NCI-H2196 (cell line): ENCODE data around the gene TMEM154.

Source experiments
- DNase-seq: peaks from one replicate; lab custom pipeline; 2025; ENCODE audit not compliant: unreplicated experiment; lab: John Stamatoyannopoulos, UW

The TMEM154 gene

DNA sequence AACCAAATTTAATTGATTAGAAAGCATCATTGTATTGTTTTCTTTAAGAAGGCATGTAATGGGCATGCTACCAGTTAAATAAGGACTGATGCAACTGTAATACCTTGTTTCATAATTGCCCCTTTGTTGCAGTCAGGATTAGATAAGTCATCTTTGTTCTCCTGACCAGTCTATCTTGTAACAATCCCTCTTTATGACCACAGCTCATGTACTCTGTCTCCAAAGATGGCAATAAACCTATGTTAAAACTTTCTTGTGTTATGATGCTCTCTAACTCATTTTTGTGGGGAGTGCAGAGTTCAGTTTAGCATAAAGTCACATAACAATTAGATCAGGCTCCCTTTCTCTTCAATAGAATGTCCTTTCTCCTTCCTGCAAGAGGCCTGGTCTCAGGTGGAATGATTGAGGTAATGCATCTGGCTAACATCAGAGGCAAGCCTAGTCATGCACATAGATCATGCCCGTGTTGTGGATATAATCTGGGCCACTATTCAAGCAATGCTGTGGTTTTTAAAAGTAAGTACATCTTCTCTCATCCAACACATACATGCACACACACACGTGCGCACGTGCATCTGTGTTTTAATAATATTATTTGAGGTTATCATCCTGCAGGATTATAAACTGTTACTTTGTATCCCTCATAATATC, 45.6 kb downstream of the TMEM154 start:
- DNase-seq = no peak

DNA sequence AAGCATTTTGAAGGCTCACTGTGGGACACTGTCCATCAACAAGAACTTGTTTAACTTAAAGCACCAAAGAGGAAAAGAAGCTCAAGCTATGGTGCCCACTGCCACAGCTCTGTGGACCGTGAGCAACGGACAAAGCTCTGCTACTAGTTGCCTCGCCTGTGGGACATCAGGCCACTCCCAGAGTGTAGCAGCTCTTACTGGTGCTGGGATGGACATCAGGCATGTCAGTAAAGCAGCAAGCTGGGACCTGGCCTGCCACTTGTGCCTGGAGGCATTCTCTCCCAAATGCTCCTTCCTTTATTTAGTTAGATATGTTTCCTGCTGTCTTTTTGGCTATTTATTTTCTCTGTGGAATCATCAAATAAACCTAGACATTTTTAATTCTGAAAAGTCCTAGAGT, 46.7 kb downstream of the TMEM154 start:
- no peak for DNase-seq

- no peak for DNase-seq
Observed at GRCh38 chr4:152630324-152630723, 49.5 kb downstream of the TMEM154 start.

DNA sequence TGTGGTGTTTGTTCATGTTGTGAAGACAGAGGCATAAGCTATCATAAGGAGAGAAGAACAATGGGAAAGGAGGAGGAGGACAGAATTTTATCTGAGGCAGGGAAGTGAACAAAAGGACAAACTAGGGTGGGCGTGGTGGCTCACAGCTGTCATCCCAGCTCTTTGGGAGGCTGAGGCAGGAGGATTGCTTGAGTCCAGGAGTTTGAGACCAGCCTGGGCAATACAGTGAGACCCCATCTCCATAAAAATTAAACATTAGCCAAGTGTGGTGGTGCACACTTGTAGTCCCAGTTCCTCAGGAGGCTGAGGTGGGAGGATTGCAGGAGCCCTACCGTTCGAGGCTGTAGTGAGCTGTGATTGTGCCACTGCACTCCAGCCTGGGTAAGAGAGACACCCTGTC, 49.9 kb downstream of the TMEM154 start:
- DNase-seq = no peak

- DNase-seq = no peak
Observed at GRCh38 chr4:152628128-152628527, 51.7 kb downstream of the TMEM154 start.

- no peak for DNase-seq
Observed at GRCh38 chr4:152626790-152627189, 53.0 kb downstream of the TMEM154 start.

DNA sequence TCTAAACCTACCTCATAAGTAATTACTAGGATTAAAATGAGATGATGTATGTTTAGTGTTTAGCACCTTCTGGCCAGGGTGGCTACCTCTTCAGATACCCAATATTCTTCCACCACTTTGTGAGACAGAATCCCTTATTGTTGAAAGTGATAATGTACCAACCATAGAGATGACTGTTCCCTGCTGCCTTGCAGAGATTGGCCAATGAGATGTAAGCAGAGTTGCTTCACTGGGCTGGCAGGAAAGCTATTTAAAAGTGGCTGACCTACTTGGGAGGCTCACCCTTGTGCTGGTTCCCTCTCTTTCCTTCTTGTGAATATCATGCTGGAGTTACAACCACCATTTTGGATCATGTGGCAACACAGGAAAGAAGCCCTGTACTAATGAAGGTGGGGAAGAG, 58.9 kb downstream of the TMEM154 start:
- no peak for DNase-seq

DNA sequence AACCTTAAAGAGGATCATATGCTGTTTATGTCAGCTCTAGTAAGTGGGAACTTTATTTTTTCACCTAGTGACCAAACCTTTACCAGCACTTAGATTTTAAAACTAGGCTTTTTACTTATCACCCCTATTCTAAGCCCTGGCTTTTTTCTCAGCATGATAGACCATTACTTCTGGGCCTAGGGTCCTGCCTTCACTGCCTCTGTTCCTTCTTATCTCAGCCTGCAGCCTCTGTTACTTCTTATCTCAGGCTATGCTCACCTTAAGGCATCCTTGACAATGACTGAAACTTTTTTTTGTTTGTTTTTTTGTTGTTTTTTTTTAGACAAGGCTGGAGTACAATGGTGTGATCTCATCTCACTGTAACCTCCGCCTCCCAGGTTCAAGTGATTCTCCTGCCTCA, 59.6 kb downstream of the TMEM154 start:
- no peak for DNase-seq

- no peak for DNase-seq
Observed at GRCh38 chr4:152619556-152619955, 60.2 kb downstream of the TMEM154 start.

- no peak for DNase-seq
Observed at GRCh38 chr4:152618971-152619370, 60.8 kb downstream of the TMEM154 start.

DNA sequence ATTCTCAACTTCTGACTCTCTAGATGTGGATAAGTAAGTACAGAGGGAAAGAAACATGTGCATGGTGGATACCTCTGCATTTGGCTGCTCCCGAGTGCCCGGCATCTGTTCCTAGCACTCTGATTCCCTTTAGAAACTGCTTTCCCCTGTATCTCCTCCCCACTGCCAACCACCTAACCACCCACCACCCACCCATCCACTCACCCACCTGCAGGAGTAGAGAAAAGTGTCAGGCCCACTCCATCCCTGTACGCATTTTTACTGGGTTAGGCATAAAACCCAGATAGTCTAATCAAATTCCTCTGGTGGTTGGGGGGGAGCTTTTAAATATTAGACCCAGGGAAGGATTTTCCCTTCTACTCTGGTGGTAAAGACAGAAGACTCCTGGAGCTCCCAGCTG, 63.0 kb downstream of the TMEM154 start:
- no peak for DNase-seq

- no peak for DNase-seq
Observed at GRCh38 chr4:152613841-152614721, 65.7 kb downstream of the TMEM154 start.

GRCh38 chr4:152613351-152613750, 66.4 kb downstream of the TMEM154 start:
- DNase-seq = no peak

DNA sequence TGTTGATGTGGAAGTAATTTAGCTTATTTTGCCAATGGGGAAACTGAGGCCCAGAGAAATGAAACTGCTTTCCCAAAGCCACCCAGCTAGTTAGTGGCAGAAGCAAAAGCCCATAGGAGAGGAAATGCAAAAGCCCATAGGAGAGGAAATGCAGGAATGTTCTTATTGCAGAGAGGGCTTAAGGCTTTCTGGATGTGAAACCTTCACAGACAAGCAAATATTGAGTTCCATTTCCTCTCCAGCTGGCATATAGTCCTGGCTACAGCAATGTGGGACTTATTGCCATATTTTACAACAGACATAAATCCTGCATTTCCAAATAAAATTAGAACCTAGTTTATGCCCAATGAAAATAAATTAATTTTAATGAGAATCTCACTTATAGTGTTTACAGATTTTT, 69.7 kb downstream of the TMEM154 start:
- DNase-seq = no peak

DNA sequence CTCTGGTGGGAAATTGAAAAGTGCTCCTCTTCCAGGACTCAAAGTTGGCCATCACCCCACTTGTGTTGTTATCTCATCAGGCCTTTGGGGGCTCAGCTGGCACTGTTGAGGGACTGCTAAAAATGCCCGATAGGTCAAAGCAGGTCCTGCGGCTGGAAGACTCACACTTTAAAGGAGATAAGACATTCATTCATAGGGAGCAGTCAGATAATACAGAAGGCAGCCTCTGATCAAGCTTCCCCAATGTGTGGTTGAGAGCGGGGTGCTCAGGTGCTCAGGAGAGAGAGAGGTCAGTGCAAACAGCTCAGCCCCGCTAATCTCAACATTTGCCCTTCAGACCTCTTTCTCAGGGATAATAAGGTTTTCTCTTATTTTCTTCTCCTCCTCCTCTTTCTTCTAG, 70.3 kb downstream of the TMEM154 start:
- DNase-seq = no peak

DNA sequence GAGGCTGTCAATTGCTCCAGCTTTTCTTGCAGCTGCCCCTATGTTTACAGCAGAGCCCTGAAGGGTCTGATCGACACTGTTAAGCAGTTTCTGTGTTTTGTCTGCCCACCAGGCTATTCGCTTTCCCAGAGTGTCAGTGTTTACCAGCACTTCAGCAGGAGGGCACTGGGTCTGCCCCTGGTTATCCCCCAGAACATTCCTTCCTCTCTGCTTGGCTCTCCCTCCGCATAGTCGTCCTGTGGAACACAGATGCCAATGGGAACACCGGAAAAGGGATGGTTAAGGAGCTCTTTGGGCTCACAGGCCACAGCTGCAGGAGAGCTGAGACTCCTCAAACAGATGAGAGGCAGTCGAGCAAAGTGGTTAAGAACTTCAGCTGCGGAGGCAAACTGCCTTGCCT, 72.6 kb downstream of the TMEM154 start:
- DNase-seq = no peak

GRCh38 chr4:152606753-152607152, 73.0 kb downstream of the TMEM154 start:
- no peak for DNase-seq

DNA sequence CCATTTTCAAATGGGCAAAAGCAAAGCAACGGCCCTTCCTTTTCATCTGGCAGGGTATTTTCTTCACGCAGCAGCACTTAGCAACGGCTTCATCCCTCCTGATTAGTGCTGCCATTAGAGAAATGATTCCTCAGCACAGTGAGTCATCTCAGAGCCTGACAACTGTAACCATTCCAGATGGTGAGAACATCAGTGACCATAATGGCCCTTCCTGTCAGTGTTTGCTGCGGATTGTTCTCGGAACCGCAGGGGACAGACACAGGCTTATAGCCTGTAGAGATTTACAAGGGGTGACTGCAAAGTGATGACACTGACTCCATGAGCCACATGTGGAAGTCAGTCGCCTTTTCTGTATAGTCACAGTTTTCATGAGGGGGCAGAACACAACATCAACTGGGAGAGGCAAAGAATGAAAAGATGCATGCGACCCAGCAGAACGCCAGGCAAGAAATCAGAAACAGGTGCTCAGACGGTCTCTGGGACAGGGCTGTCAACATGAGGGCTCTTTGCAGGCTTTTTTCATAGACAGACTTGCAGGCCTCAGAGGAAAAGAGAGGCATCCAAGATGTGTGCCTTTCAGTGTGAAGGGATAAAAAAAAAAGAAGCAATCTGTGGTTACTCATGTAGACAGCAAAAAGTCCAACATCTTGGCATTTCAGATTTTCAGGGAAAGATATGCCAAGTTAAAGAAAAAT, 74.0 kb downstream of the TMEM154 start:
- no peak for DNase-seq

- DNase-seq = no peak
Observed at GRCh38 chr4:152605031-152605430, 74.8 kb downstream of the TMEM154 start.

- no peak for DNase-seq
Observed at GRCh38 chr4:152601156-152601555, 78.6 kb downstream of the TMEM154 start.

- DNase-seq = no peak
Observed at GRCh38 chr4:152599636-152600035, 80.2 kb downstream of the TMEM154 start.

GRCh38 chr4:152599095-152599494, 80.7 kb downstream of the TMEM154 start:
- no peak for DNase-seq
